Measurements from ENCODE around the gene ZNF778. TPM values are rescaled to one million over a fixed set of nuclear protein-coding genes. Genes with fewer than 3 reads are reported as not detected.

Gene ZNF778
- 6.0 and 9.8 TPM in 2 replicates for total RNA-seq

DNA sequence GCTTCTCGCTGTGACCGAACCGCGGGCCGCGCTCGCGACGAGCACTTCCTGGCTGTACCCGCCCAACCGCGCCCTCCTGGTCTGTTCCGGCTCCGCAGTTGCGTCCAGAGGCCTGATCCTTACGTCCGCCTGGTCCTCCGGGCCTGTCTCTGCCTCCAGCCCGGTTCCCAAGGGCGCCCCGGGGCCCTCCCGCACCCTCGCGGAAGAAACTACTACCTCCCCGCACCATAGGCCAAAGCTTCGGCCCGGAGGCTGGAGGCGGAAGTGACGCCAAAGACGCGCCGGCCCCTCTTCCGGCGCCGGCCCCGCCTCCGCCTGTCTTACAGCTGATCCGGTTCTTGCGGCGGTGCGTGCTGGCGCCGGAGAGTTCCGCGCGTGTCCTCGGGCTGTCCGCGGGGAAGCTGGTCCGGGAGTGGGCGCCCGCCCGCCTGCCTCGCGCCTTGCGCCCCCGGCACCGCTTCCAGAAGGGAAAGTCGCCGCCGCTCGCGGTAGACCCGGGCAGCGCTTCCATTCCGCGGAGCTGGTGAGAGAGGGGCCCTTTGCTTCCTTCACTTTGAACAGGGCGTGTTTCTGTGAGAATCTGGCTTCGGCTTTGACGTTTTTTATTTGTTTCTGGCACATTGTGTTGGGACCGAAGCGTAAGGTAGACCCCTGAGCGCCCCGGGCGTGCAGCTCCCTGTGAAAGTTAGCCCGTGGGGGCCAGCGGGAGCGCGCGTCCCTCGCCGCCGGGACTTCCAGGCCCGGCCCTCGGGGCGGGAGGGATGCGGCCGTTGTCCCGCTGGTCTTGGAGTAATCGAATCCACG is at the start of gene ZNF778:
Gene ZNF778, plus strand, starts transcription at position 316 of the 804 bp plus-strand sequence. CDS start 3,425 bp downstream, outside the sequence.
- intact Hi-C loops (cut with micrococcal nuclease): loop anchor here (1.0 to 10.0 kb wide), 5 partner anchors 23 to 470 kb away; partner anchors contain the start of genes ACSF3, APRT and SPG7
- peak; percentile 96 for DNase-seq
- peaks cover 16% of the 10 kb centered on the region for H3K4me1 Mint-ChIP-seq

DNA sequence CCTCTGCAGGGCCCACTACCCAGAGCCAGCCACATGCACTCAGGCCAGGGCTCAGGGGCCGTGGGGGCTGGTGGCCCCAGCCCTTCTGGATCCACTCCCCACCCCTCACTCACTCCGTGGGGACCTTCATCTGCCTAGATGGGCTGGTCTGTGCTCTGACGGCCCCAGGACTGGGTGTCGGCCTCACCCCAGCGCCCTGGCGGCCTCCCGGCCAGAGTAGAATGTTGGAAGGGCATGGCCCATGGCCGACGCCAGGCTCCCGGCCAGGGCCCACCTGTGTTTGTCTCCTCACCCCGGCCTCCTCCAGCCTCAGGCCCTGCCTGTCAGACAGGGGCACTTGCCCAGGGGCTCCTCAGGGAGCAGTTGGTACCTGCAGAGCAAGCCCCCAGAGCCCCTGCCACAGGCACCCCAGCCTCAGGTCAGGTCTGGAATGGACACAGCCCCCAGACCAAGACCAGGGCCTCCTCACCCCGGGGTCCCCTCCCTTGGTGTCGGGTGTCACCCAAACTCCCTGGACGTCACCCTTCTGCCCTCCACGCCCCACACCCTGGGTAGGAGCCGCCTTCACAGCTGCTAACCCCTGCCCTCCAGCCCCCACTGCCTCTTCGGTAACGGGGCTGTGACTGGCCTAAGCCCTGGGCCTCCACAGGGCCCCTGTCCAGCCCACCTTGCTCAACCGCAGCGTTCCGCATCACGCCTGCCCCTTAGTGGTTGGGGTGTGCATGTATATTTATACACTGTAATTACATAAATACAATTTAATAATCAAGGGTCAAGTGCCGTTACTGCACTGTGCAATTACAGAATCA is 48.9 kb upstream of the ZNF778 start:
- H3K27ac Mint-ChIP-seq: no peak overlapping the region
- H3K36me3 Mint-ChIP-seq (ENCODE audit: low read depth): no peaks in the 10 kb centered on the region
- no peak overlapping the region for H3K4me3 Mint-ChIP-seq
- peaks cover 6% of the 10 kb centered on the region for H3K27me3 Mint-ChIP-seq
- no peak for DNase-seq
- peaks cover 6% of the 10 kb centered on the region for H3K4me1 Mint-ChIP-seq
- no peaks in the 10 kb centered on the region for H3K9me3 Mint-ChIP-seq
- intact Hi-C loops (cut with micrococcal nuclease): loop anchor here (10.0 kb wide), 1 partner anchor 424 kb away; no protein-coding TSS in a partner anchor

More for the DNA sequence above, at the start of gene ZNF778:
- peak within 1 kb of the TSS; percentile 40 for H3K27ac Mint-ChIP-seq
- H3K36me3 Mint-ChIP-seq (ENCODE audit: low read depth): peaks cover 12% of the 10 kb centered on the region
- no peaks in the 10 kb centered on the region for H3K9me3 Mint-ChIP-seq
- H3K4me3 Mint-ChIP-seq: peak within 1 kb of the TSS; percentile 92
- peaks cover 2% of the 10 kb centered on the region for H3K27me3 Mint-ChIP-seq

DNA sequence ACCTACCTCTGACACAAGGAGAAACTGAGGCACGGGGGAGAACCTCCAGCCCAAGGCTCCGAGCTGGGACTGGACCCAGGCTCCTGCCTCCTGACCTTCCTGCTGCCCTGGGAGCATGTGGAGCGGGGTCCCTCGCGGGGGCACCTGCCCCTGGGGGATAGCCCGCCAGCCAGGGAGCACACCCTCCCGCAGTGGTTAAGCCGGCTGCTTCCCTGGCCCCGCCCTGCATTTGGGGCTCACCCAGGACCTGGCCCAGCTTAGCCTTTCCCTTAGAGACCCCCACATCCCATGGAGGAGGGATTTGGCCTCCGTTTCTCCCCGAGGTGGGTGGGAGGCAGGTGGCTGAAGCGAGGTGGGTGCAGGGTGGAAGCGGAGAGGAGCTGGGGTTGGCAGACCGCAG is 47.7 kb upstream of the ZNF778 start:
- Mint-ChIP-seq H3K27ac (no peak overlapping the region), H3K9me3 (no peaks in the 10 kb centered on the region), H3K4me1 (peaks cover 6% of the 10 kb centered on the region), H3K36me3 (ENCODE audit: low read depth) (no peaks in the 10 kb centered on the region), H3K4me3 (no peak overlapping the region), H3K27me3 (peaks cover 6% of the 10 kb centered on the region)
- no peak for DNase-seq
- intact Hi-C loops (cut with micrococcal nuclease): loop anchor here (2.0 to 10.0 kb wide), 3 partner anchors 31 to 717 kb away; partner anchors contain the start of genes SLC22A31 and ZFPM1

DNA sequence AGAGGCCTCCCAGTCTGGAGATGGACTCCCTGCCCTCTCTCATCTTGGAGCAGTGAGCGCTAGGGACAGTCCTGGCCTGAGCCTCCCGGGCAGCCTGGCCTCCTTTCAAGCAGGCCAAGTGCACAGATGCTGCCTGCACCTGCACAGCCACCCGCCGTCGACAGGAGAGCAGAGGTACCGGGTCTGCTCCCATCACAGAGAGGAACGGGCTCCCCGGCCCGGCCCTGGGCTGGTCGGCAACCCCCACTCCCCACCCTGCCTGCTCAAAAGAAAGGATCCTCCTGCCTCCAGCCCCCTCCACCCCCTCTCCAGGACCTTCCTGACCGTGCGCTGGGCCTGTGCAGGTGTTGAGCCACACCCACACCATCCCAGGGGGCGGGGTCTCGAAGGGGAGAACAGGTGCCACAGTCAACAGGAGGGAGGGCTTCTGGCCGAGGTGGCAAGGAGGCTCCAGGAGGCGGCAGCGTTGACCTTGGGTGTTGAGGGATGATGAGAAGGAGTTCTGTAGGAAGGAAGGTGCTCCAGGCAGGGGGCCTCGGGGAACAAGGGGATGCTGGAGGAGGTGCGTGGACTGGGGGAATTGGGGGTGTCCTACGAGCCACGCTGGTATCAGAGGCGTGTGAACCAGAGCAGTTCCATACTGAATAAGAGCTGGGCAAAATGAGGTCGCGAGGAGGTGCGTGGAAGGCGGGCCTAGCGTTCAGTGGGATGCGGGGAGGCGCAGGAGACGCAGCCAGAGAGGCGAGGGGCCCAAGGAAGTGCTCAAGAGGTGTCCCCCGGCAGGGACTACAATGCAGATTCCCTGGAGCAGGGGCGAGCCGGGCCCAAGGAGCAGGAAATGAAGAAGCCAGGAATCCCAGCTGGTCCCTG is 46.9 kb upstream of the ZNF778 start:
- H3K27me3 Mint-ChIP-seq: peaks cover 6% of the 10 kb centered on the region
- H3K36me3 Mint-ChIP-seq (ENCODE audit: low read depth): no peaks in the 10 kb centered on the region
- peaks cover 6% of the 10 kb centered on the region for H3K4me1 Mint-ChIP-seq
- intact Hi-C loops (cut with micrococcal nuclease): loop anchor here (1.0 to 5.0 kb wide), 6 partner anchors 22 to 718 kb away; partner anchors contain the start of genes SLC22A31 and ZFPM1
- H3K9me3 Mint-ChIP-seq: no peaks in the 10 kb centered on the region
- DNase-seq: peak; percentile 73
- H3K4me3 Mint-ChIP-seq: peak overlapping the region; percentile 78
- peak overlapping the region; percentile 69 for H3K27ac Mint-ChIP-seq

DNA sequence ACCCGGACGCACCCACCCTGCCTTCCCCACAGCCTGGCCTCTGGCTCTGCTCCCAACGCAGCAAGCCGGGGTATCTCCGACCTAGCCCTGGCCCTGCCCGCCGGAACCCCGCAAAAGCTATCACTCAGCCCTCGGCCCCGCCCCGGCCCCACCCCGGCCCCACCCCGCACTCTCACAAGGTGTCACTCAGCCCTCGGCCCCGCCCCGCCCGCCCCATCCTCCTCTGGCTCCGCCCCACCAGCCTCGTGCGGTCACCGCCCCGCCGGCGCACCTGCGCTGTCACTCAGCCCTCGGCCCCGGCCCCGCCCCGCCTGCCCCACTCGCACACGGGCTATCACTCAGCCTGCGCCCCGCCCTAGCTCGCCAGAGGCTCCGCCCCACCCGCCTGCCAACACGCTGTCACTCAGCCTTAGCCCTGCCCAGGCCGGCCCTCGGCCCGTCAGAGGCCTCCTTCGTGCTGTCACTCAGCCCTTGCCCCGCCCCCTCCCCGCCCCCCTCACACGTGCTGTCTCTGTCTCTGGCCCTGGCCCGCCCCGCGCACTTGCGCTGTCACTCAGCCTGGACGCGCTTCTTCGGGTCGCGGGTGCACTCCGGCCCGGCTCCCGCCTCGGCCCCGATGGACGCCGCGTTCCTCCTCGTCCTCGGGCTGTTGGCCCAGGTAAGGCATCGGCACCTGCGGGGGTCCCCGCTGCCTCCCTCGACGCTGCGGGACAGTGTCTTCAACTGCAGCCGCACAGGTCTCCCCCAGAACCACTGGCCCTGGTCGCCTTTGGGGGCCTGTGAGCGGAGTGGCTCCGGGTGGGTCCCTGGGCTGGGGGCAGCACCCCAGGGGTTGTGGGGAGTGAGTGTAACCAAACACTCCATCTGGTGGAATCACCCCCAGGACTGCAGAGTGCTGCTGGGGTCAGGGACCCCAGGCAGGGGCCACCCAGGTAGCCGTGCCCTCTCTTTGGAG is 46.0 kb upstream of the ZNF778 start, which contains the start of gene CDH15:
Gene CDH15, plus strand, starts transcription at position 533 of the 955 bp plus-strand sequence. Its CDS starts 84 bp downstream, at position 617.
- peak within 1 kb of the TSS; percentile 78 for H3K4me3 Mint-ChIP-seq
- peaks cover 5% of the 10 kb centered on the region for H3K27me3 Mint-ChIP-seq
- peaks cover 6% of the 10 kb centered on the region for H3K4me1 Mint-ChIP-seq
- peak within 1 kb of the TSS; percentile 69 for H3K27ac Mint-ChIP-seq
- H3K36me3 Mint-ChIP-seq (ENCODE audit: low read depth): no peaks in the 10 kb centered on the region
- no peaks in the 10 kb centered on the region for H3K9me3 Mint-ChIP-seq
- intact Hi-C loops (cut with micrococcal nuclease): loop anchor here (1.0 to 5.0 kb wide), 6 partner anchors 21 to 719 kb away; partner anchors contain the start of genes SLC22A31 and ZFPM1
- DNase-seq: peak; percentile 96

DNA sequence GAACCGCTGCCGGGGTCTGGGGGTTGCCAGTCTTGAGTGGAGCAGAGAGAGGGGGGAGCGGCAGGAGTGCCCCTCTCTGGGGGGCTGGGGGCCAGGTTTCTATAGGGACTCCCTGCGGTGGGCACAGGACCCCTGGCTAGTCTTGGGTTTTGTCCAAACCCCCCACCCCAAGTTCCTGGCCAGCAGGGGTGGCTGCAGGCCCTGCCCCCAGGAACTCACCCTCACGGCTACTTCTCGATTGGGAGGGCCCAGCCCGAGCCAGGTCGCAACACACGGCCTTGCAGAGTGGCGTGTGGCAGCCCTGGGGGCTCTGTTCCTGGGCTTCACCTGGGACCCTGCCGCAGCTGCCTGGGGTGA is 45.4 kb upstream of the ZNF778 start:
- Mint-ChIP-seq H3K36me3 (ENCODE audit: low read depth) (no peaks in the 10 kb centered on the region), H3K9me3 (no peaks in the 10 kb centered on the region), H3K4me3 (no peak overlapping the region), H3K27ac (no peak overlapping the region), H3K4me1 (peaks cover 6% of the 10 kb centered on the region), H3K27me3 (peaks cover 3% of the 10 kb centered on the region)
- intact Hi-C loops (cut with micrococcal nuclease): loop anchor here (5.0 kb wide), 1 partner anchor 720 kb away; the partner anchor contains the start of gene ZFPM1
- DNase-seq: no peak

DNA sequence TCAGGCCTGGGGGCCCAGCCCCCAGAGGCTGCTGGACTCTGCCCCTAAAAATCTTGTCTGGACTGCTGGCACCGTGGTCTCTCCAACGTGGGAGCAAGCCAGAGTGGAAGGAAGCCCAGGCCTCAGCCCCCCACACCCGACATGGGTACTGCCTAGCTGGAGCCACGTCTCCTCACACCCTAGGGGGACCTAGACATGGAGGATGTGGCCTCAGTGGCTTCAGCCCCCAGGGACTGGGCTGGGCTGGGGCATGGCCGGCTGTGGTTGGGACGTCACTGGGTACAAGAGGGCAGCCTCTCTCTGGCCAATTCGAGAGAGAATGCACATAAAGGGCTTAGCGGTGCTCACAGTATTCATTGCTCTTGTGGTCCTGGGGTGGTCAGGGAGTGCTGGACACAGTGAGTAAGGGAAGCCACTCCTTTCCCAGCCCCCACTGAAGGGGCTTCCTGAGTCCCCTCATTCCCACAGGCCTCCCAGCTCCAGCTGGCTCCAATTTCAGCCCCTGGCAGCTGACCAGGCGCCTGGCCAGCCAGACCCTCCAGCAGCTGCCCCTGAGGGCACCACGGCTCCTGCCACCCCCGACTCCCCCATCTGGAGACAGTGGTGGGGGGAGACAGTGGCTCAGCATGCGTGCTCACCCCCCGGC is 44.9 kb upstream of the ZNF778 start:
- intact Hi-C loops (cut with micrococcal nuclease): loop anchor here (5.0 kb wide), 1 partner anchor 720 kb away; the partner anchor contains the start of gene ZFPM1
- H3K27me3 Mint-ChIP-seq: peaks cover 3% of the 10 kb centered on the region
- no peak for DNase-seq
- H3K36me3 Mint-ChIP-seq (ENCODE audit: low read depth): no peaks in the 10 kb centered on the region
- H3K27ac Mint-ChIP-seq: no peak overlapping the region
- H3K9me3 Mint-ChIP-seq: no peaks in the 10 kb centered on the region
- H3K4me3 Mint-ChIP-seq: no peak overlapping the region
- peaks cover 6% of the 10 kb centered on the region for H3K4me1 Mint-ChIP-seq

DNA sequence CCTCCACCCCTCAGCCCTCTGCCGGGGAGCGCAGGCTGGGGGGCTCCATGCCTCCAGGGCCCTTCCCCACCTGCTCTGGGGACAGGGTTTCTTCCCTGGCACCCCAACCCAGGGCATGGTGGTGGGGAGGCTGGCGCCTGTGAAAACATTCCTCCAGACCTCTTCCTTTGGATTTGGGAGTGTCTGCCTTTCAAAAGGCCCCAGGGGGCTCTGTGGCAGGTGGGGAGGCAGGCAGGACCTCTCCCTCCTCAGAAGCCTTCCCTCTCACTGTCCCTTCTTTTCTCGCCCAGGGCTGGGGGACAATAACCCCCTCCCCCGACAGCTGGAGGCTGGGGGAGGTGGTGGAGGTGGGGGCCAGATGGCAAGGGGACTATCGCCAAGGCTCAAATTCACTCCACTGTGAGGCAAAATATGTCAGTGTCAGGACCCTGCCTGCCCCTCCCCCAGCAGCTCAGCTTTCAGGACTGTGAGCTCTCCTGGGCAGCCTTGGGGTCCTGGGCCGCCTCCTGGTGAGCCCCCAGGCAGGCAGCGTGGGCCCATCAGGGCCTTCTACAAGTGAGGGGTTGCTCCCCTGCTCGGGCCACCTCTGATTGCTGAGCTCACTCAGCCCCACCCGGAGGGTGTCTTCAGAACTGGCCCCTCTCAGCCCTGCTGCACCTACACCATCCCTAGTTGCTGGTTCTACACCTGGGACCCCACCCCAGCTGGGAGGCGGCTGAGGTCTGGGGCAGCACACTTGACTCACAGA is 44.2 kb upstream of the ZNF778 start:
- intact Hi-C loops (cut with micrococcal nuclease): loop anchor here (5.0 kb wide), 1 partner anchor 721 kb away; the partner anchor contains the start of gene ZFPM1
- Mint-ChIP-seq H3K36me3 (ENCODE audit: low read depth) (no peaks in the 10 kb centered on the region), H3K4me1 (peaks cover 6% of the 10 kb centered on the region)

DNA sequence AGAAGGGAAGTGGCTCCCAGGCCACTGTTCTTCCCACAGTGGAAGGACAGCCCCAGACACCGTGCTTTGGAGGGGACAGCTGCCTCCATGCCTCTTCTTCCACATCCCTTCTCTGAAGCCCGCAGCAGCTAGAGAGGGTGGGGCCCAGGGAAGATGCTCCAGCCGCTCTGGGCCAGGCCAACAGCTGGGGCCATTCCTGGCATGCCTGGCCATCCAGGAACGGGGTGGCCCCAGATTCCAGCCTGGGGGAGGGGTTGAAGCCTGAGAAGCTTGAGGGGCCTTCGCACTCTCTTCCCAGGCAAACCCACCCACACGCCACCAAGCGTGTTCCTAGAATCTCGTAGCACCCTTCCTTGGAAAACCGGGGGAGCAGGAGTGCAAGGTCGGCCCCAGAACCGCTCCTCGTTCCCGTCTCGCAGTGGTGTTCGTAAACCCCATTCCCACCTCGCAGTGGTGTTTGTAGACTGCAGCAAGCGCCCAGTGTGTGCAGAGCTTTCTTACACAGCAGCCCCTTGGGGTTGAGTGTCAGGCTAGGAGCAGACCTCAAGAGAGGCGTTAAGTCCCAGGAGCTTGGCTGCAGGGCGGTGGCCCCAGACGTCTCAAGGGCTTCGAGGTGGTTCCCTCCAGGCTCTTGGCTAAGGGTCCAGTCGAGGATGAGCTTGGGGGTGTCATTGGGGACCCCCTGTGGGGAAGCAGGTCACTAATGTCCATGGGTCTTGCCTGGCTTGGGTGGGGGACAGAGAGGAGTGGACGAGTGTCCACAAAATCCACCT is 43.3 kb upstream of the ZNF778 start:
- intact Hi-C loops (cut with micrococcal nuclease): loop anchor here (5.0 kb wide), 1 partner anchor 722 kb away; the partner anchor contains the start of gene ZFPM1
- Mint-ChIP-seq H3K9me3 (no peaks in the 10 kb centered on the region), H3K27ac (no peak overlapping the region), H3K27me3 (peaks cover 3% of the 10 kb centered on the region), H3K36me3 (ENCODE audit: low read depth) (no peaks in the 10 kb centered on the region), H3K4me3 (no peak overlapping the region), H3K4me1 (peaks cover 6% of the 10 kb centered on the region)
- no peak for DNase-seq

More for the DNA sequence above, 44.2 kb upstream of the ZNF778 start:
- Mint-ChIP-seq H3K9me3 (no peaks in the 10 kb centered on the region), H3K27me3 (peaks cover 3% of the 10 kb centered on the region), H3K27ac (no peak overlapping the region), H3K4me3 (no peak overlapping the region)
- DNase-seq: no peak

DNA sequence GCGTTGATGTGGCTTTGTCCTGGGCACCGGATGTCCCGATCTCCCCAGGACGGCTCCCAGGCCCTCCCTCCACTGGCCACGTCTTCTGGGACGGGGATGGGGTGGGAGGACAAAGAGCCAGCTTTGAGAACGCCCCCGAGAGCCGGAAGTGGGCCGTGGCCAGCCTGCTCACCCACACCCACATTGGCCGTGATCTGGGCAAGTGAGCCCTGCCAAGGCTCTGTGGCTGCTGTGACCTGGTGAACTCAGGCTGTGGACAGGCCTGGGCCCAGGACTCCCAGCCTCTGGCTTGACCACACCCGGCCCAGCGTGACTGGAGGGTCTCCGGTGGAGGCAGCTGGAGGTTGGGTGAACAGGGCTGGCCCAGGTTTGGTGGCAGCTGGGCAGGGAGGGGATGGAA is 42.6 kb upstream of the ZNF778 start:
- H3K4me3 Mint-ChIP-seq: no peak overlapping the region
- peaks cover 6% of the 10 kb centered on the region for H3K4me1 Mint-ChIP-seq
- no peak overlapping the region for H3K27ac Mint-ChIP-seq
- H3K9me3 Mint-ChIP-seq: no peaks in the 10 kb centered on the region
- intact Hi-C loops (cut with micrococcal nuclease): loop anchor here (5.0 kb wide), 1 partner anchor 723 kb away; the partner anchor contains the start of gene ZFPM1
- no peaks in the 10 kb centered on the region for H3K36me3 Mint-ChIP-seq (ENCODE audit: low read depth)
- peaks cover 3% of the 10 kb centered on the region for H3K27me3 Mint-ChIP-seq
- DNase-seq: no peak
